Measurements from ENCODE around the gene NPDC1.
"Not testable (repeated sequence)": the region's sequence is repeated elsewhere in the genome, so short reads cannot be mapped to it uniquely, and the experiment has no call there.

NPDC1 gene

DNA sequence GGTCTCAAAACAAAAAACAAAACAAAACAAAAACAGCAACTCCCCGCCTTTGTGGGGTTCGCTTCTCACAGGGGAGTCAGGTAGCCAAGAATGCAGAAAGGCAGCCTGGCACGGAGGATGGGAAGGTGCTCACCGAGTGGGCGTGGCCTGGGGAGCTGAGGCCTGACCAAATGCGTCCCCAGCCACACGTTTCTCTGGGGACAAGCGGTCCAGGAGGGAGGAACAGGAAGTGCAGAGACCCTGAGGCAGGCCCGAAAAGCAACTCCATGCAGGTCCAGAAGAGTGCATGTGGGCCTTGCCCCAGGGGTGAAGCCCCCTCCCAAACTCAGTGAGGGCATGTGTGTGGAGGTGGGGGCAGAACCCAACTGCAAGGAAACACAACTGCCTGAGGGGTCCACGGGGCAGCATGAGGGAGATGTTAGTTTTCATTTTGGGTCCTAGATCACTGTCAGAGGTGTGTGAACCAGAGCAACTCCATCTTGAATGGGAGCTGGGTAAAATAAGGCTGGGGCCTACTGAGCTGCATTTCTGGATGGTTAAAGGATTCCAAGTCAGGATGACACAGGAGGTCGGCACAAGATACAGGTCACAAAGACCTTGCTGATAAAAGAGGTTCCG, 28.8 kb upstream of the NPDC1 start:
- DNase-seq, result no peak

DNA sequence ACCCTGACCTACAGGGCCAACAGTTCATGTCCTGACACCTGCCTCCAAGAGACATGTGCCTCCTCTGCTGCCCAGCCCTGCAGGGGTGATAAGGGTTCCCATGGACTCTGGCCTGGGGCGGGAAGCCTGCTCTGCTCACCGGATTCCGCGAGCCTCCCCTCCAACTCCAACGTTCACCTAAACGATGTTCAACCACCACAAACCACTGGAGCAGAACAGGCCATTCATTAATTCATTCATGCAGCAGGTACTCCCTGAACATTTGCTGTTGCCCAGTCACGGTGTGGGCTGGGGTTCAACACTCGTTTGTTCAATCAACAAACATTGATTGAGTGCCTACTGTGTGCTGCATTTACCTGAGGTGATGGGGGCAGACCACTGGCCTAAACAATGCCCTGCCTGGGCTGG, 28.0 kb upstream of the NPDC1 start:
- DNase-seq, result no peak

DNA sequence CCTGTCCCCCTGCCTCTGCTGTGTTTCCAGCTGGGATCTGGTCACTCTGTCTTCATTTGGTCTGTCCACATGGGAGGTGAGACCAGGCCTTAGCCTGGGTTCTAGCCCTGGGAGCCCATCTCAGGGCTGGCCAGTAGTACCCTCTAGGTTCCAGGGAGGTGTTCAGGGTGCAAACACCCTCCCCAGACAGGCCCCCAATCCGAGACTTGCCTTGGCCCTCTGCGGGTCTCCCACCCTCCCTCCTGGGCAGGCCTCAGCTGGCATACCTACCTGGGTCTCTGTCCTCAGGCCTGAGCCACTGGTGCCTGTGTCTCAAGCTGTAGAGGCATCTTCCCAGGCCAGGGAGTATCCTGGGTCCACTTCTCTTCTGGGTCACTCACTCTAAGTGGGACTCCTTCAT, 25.3 kb upstream of the NPDC1 start:
- DNase-seq, result no peak

DNA sequence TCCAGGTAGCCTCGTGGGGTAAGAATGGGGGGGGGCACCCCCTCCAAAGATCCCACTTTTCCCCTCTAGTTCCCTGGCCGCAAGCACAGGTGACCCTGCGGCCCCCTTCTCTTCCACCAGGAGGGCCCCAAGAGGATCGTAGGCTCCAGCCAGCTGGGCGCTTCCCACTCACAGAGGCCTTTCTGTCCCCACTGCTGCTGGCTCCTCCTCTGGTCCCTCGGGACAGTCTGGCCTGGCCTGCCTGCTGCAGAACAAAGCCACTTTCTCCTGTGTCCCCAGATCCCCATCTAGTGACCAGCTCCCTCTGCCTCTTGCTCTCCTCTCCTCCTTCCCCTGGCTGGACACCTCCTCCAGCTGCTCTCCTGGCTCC, 24.9 kb upstream of the NPDC1 start:
- no peak for DNase-seq

DNA sequence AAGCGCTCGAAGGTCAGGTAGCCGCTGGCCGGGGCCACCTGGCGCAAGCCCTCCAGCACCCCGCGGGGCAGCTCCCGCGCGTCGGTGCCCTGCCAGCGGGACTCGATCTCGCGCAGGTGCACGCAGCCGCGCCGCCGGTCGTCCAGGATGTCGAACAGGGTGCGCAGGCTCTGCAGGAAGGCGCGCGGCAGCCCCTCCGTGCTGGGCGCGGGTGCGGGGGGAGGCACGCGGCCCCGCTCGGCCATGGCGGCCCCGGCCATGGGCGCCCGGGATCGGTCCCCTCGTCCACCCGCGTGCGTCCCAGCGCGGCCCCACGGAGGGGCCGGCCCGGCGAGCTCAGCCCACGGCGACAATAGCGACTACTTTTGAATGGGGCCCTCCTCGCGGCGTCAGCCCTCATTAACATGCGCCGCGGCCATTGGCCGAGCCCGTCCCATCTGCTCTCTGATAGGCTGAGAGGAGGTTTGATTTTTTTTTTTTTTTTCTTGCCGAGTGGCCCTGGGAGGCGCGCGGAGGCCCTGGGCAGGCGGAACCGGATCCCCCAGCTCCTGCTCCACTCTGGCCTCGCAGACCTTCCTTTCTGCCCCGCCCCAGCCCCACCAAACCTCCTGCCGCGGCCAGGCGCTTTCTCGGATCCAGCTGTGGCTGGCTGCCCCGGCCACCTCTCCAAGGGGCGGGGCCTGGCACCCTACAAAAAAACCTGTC, 24.4 kb upstream of the NPDC1 start, which contains the start of gene SAPCD2:
TSS of gene SAPCD2 (minus strand) at position 357 of the 705 bp plus-strand sequence. CDS start at position 260, 97 bp downstream.
- peak; percentile 94 for DNase-seq

DNA sequence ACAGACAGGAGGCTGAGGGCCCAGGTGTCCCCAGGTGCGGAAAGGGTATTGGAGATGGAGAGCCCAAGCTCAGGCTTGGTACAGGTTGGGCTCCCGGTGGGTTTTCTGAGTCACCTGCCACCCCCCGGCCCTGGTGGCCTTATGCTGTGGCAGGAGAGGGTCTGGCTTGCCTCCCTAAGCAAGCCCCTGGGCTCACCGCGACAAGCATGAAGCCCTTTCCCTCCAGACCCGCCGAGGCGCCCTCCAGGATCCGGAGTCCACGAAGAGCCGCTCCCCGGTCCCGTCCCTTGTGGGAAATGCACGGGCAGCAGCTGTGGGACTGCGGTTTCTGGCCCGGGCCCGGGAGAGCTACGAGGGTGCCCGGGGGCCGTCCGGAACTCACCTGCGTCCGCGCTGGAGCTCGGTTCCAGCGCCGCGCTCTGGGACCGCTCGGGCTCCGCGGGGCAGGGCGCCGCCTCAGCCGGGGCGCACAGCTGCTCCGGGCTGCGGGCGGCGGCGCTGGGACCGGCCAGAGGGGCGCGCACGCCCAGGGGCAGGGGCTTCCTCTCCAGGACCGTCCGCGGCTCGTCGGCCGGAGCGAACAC, 23.6 kb upstream of the NPDC1 start:
- no peak for DNase-seq

DNA sequence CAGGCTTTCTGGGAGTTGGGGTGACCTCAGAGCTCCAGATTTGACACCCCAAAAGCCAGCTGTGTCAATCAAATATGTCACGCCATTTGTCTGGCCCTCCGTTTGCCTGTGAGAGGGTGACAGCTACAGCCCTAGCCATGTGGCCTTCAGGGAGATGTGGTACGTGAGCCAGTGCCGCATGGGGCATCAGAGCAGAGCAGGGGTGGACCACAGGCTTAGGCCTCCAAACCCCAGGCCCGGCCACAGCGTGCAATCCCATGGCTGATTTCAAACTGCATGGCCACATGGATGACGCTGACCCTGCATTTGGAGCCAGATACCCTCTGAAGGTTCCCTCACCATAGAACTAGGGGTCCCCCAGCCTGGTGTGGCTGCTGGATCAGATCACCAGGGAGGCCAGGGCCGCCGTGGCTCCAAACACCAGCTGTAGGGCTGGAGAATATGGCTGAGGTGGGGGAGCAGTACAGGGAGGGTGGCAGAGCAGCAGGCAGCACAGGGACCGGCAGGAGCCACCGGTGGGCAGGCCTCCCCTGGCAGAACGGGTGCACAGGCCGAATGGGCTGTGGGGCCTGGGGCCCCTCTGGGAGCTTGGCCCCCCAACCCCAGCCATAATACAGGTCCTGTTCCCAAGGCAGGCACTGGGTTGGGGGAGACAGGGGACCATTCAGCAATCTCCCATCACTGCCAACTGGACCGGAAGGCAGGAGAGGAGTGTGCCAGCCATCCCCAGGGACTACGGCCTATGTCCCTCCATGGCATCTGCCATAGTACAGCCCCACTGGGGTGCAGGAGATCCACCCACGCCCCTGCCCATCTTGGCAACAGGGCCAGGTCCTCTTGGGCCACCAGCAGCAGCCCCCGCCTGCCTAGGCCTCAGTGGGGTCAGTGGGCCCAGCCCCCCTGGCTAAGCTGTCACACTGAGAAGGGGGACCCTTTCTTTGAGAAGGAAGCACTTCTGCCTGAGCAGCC, 22.8 kb upstream of the NPDC1 start:
- DNase-seq, result no peak

DNA sequence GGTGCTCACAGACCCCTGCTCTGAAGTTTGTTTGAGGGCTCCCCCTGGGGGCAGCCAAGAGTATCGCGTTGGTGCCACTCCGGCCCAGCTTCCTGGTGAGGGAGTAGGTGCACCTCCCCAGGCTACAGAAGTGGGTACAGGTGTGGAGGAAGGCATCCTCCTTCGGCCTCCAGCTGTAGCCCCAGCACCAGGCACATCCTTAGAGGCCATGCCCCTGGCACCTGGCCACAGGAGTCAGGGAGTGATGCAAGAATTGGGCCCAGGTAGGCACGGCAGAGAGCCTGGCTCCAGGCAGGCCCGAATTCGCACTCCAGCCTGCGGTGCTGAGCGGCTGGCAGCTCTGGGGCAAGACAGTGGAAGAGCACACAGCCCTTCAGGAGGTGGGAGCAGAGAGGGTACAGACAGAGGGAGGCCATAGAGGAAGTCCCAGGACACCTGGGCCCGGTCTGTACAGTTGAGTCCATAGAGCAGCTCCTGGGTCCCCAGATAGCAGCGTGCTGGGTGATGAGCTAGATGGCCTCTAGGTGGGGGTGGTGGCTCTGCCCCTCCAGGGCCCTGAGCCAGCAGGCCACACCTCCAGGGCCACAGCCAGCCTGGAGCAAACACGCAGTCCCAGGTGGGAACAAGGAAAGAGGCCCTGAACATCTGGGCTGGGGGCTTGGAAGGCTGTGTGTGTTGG, 22.0 kb upstream of the NPDC1 start:
- peak; percentile 87 for DNase-seq

DNA sequence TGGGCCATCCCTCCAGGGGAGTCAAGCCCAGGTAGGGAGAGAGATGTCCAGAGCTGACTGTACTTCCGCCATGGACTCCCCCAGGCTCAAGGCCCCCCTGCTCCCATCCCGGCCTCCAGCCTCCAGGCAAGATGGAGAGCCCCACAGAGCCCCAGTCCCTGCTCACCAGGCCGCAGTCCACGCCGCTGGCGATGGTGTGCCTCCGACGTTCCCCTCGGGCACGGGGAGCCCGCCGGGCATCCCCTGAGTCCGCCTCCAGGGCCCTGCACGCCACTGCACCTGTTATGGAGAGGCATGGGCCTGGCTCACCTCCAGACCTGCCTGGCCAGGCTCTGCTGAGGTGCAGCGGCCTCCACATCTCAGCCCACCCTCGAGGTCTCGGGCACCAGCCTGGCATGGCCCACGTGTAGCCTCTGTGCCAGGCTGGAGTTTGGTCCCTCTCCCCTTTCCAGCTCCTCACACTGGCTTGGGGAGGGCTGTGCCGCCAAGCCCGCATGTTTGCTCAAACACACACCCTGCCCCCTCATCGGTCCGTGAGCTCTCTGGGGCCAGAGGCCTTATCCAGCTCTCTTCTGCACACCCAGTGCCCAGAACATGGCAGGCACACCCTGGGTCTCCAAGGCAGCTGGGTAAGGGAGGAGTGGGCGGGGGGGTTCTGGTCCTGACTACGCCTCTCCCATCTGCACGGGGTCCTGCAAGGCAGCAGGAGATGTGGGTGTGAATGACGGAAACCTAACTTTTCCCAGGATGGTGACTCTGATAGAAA, 20.3 kb upstream of the NPDC1 start:
- DNase-seq, result no peak

DNA sequence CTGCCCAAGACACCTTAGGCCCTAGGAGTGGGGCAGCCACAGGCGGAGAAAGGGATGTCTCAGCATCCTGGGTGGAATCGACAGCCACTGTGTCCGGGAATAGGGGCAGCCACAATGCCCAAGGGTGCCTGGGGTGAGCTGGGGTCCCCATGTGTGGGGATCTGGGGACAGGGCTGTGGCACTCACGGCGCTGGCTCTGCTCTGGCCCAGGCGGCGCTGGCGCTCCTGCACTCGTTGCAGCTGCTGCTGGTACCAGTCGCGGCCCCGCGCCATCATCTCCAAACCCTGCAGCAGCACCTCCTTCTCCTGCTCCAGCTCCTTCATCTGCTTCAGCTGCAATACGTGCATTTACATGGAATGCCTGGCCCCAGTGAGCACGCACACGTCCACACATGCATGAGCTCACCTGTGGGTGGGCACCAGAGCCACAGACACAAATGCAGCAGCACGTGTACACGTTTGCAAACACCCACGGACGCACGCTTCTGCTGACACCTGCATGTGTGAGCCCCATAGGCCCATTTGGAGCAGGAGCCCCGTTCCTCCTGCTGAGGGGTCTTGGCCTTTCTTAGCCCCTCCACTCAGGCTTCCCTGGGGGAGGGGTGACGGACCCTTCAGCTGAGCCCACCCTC, 19.5 kb upstream of the NPDC1 start:
- DNase-seq, result no peak

DNA sequence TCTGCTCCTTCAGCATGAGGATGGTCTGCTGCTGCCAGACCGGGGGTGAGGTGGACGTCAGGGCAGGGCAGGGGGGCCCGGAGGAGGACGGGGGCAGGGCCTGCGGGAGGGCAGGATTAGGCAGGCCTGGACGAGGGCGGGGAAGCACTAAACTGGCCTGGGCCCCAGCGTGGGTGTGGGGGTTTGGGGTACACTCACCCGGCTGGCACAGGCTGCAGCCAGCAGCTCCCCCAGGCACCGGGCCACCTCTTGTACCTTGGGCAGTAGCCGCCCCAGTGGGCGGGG, 18.8 kb upstream of the NPDC1 start:
- no peak for DNase-seq

DNA sequence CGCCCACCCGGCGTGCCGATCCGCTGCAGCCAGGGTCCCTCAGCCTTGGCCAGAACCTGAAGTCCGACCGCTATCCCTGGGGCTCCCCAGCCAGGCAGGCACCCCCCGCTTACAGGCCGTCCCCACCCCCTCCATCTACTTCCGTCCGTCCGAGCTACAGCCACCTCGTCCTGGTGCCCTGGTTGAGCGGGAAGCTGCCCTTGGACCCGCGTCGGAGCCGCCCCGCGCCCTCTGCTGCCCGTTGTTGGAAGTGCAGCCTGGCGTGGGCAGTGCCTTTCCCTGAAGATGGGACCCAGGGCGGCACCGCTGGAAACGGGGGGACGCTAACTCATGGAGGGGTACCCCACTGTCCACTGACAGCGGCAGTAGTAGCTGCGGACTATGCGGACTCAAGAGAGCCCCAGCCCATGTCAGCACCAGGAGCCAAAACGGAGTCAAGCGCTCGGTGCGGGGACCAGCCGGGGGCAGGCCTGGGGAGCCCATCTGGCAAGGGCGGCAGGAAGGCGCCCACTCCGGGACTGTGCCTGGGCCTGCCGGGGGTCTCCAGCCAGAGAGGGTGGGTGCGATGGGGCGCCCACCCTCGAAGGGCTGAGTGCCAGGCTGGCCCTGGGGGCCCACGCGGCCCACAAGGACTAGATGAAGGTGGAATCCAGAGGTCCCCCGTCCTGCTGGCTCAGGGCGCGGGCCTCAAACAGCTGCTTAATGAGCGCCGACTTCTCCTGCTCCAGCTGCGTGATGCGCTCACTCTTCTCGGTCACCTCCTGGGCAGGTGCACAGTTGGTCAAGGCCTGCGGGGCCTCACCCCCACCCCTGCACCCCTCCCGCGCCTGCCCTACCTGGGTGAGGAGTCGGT, 18.3 kb upstream of the NPDC1 start:
- peak; percentile 80 for DNase-seq

DNA sequence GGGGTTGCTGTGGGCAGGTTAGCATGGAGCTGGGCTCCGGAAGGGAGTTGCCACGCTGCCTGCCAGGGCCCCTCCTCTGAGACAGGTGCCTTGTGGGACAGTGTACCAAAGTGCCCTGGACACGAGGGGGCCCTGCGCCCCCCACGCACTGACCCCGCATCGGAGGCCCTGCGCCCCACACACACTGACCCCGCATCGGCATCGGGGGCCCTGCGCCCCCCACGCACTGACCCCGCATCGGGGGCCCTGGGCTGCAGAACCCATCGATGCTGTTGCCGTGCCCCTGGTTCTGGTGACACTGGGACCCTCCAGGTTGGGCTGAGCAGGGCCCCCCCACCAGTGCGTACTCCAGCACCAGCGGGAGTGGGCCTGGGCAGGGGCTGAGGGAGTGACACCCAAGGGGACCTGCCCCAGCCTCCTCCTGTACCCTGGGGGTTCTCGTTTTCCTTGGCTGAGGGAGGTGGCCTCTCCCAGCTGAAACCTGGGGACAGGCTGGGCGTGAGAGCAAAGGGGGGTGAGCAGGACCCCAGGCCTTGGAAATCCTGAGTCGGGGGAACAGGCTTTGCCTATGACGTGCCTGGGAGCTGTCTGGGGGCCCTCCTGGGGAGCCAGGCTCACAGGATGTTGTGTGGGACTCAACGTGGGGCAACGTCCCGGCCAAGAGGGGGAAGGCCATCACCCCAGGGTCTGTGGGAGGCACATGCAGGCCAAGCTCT, 17.5 kb upstream of the NPDC1 start:
- no peak for DNase-seq

DNA sequence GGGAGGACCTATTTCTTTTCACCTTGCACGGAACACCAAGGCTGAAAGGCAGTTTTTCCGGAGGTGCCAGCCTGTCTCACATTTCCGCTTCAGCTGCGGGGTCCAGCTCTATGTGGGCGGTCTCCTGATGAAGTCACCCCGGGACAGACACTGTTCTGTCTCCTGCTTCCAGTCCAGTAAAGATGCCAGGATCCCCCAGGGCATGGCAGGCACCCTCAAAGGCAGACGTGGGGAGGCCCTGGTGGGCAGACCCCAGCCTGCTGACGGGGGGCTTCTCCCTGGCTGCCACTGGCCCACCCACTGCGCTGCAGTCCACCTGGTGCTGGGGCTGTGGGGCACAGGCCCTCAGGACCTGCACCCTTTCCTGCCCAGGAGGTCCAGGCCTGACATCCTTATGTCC, 16.8 kb upstream of the NPDC1 start:
- not testable (repeated sequence) for DNase-seq

DNA sequence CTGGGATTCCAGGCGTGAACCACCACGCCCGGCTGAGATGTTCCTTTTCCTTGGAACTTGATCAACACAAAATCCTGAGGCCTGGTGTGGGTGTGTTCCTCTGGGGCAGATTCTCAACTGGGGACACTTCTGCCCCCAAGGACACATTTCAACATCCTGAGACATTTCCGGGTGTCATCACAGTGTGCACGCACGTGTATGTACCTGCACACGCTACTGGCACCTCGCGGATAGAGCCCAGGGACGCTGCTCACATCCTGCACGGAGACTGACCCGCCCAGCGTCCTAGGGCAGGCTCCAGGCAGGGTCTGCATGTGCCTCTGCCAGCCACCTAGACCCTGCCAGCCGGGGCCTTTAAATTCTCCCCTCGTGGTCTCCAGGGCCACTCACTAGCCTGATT, 16.4 kb upstream of the NPDC1 start:
- DNase-seq, result no peak

DNA sequence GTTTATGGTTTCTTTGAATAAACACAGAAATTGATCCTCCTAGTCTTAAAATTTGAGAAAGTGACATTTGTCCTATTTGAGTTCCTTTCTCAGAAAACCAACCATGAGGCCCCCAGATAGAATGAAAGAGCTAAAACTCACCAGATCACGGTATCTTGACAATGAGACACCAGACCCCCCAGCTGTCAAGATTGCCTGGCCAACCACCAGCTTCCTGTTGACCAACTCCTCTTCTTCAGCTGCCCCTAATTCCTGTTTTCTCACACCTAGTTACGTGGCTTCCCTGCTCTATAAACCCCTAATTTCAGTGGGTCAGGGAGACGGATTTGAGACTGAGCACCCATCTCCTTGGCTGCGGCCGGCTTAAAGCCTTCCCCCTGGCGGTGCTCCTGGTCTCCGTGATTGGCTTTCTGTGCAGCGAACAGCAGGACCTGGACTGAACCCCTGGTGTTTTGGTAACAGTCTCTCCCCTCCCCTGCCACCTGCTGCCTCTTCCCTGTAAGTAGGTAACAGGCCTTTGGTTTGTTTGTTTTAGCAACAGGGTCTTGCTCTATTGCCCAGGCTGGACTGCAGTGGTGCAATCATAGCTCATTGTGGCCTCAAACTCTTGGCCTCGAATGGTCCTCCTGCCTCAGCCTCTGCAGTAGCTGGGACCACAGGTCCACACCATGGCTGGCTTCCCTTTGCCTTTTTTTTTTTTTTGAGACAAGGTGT, 12.7 kb upstream of the NPDC1 start:
- DNase-seq, result no peak

DNA sequence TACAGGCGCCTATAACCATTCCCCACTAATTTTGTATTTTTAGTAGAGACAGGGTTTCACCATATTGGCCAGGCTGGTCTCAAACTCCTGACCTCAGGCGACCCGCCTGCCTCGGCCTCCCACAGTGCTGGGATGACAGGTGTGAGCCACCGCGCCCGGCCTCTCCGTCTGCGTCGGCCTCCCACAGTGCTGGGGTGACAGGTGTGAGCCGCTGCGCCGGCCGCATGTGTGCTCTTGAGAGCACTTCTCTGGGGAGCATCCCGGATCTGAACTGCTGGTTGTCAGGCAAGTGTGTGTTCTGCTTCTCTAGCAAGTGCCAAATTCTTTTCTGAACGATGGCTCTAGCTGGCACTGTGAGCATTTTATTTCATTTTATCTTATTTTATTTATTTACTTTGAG, 11.6 kb upstream of the NPDC1 start:
- no peak for DNase-seq

DNA sequence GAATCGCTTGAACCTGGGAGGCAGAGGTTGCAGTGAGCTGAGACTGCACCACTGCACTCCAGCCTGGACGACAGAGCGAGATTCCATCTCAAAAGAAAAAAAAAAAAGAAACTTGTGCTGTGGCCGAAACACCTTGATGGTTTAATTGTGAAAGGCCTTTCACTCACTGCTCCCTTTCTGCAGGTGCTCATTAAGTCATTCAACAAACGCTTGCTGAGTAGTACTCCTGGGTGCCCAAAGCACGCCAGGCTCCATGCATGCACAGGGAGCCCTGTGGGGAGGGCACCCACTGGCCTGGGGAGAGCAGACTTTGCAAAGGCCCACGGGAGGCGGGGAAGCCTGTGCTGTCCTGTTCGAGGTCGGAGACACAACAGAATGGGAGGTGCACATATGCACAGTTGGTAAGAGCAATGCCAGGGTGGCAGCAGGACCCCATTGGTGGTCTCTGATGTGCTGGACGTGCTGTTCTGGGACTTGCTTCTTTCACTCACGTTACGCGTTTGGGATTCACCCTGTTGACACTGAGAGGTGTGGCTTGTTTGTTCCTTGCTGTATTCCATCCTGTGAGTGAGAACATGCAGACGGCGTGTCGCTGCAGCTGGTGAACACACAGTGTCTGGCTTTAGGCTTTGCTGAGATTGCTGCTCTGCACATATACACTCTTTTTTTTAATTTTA, 10.9 kb upstream of the NPDC1 start:
- DNase-seq, result no peak
